PC-3 (cell line): ENCODE results near the gene DYNLRB2. TPM values are rescaled to one million over a fixed set of nuclear protein-coding genes. Genes with fewer than 3 reads are reported as not detected.

Experiments used
- ATAC-seq: fragments of 200-7000 bp; cut with Tn5 transposase; 2 replicates; pipeline ENCODE4 v1.9.1; 2020; ENCODE audit warnings: mild to moderate bottlenecking, moderate library complexity
- BruUV-seq: library from RNA; stranded (reverse); fragments of 400-500 nt; replicated peaks from 2 replicates; lab custom pipeline; 2021; lab: Mats Ljungman, UMichigan
- CTCF ChIA-PET: fragments of 300-600 bp; sonication (Branson Sonifier 250); formaldehyde crosslinking; loops from one replicate; lab custom pipeline; 2022; ENCODE audit warnings: antibody characterized with exemption; lab: Charles Lee
- POLR2A ChIA-PET: fragments of 300-600 bp; sonication (Branson Sonifier 250); formaldehyde crosslinking; loops from one replicate; lab custom pipeline; 2022; ENCODE audit warnings: antibody characterized with exemption; ENCODE audit not compliant: unreplicated experiment; lab: Charles Lee
- DNase-seq: peaks from one replicate; pipeline ENCODE4 v3.0.0-alpha.2; 2015
- H2AFZ ChIP-seq: fragments of 300-600 bp; sonication (generic); 2 replicates; pipeline ENCODE4 v1.6.0; 2016; ENCODE audit warnings: antibody characterized with exemption, low read length
- H3F3A ChIP-seq: fragments of 300-600 bp; sonication (generic); one replicate; pipeline ENCODE4 v1.6.0; 2017; ENCODE audit warnings: antibody characterized with exemption, low read length, control low read depth, mild to moderate bottlenecking; ENCODE audit not compliant: unreplicated experiment
- H3K27ac ChIP-seq: fragments of 300-600 bp; sonication (generic); 2 replicates; pipeline ENCODE4 v1.5.1; 2016; ENCODE audit warnings: mild to moderate bottlenecking, low read length
- H3K27me3 ChIP-seq: fragments of 300-600 bp; sonication (generic); 2 replicates; pipeline ENCODE4 v1.6.1; 2016; ENCODE audit warnings: low read length, mixed read lengths
- H3K36me3 ChIP-seq: fragments of 300-600 bp; sonication (generic); 2 replicates; pipeline ENCODE4 v1.6.1; 2016; ENCODE audit warnings: low read depth, mixed run types, low read length, mixed read lengths
- H3K4me1 ChIP-seq: fragments of 300-600 bp; sonication (generic); 2 replicates; pipeline ENCODE4 v1.5.1; 2016; ENCODE audit warnings: low read length; ENCODE audit not compliant: insufficient read depth
- H3K4me2 ChIP-seq: fragments of 300-600 bp; sonication (generic); 2 replicates; pipeline ENCODE4 v1.6.0; 2016; ENCODE audit warnings: low read length
- H3K4me3 ChIP-seq: fragments of 300-600 bp; sonication (generic); 2 replicates; pipeline ENCODE4 v1.5.1; 2016; ENCODE audit warnings: mild to moderate bottlenecking, low read length, mixed read lengths
- H3K79me2 ChIP-seq: fragments of 300-600 bp; sonication (generic); 2 replicates; pipeline ENCODE4 v1.6.1; 2017; ENCODE audit warnings: low read length, mixed read lengths
- H3K9ac ChIP-seq: fragments of 300-600 bp; sonication (generic); 2 replicates; pipeline ENCODE4 v1.6.0; 2016; ENCODE audit warnings: mild to moderate bottlenecking, low read length
- H3K9me2 ChIP-seq: fragments of 300-600 bp; sonication (generic); replicated peaks from 2 replicates; pipeline ENCODE4 v1.6.1; 2016; ENCODE audit warnings: mixed run types, low read length, mixed read lengths
- H3K9me3 ChIP-seq: fragments of 300-600 bp; sonication (generic); 2 replicates; pipeline ENCODE4 v1.6.1; 2016; ENCODE audit warnings: low read length, mixed read lengths
- H4K20me1 ChIP-seq: fragments of 300-600 bp; sonication (generic); 2 replicates; pipeline ENCODE4 v1.6.1; 2016; ENCODE audit warnings: low read length, mixed read lengths
- CTCF ChIP-seq: fragments of 300-600 bp; sonication (generic); conservative IDR thresholded peaks from 2 replicates; pipeline ENCODE4 v1.5.1; 2017; ENCODE audit warnings: antibody characterized with exemption, low read depth, mild to moderate bottlenecking, low read length
- EZH2 ChIP-seq: fragments of 300-600 bp; sonication (generic); IDR thresholded peaks from one replicate; pipeline ENCODE4 v1.6.1; 2017; ENCODE audit warnings: antibody characterized with exemption, mild to moderate bottlenecking, low read length; ENCODE audit not compliant: unreplicated experiment
- EZH2phosphoT487 ChIP-seq: fragments of 300-600 bp; sonication (generic); IDR thresholded peaks from 2 replicates; pipeline ENCODE4 v1.6.1; 2018; ENCODE audit warnings: mild to moderate bottlenecking, antibody characterized with exemption, low read length, borderline replicate concordance
- intact Hi-C: fragments of 100-400 bp; cut with micrococcal nuclease; formaldehyde crosslinking; loops from 2 replicates; pipeline ENCODE4 v1.9.0; 2023
- total RNA-seq: library from RNA; depleted of rRNA; stranded (reverse); fragments of >200 nt; gene quantifications from 2 replicates; pipeline ENCODE4 v1.2.3, GENCODE V29; 2014

DYNLRB2 gene
- total RNA-seq, 1 experiment from 2014 or later, result 1.3 TPM

DNA sequence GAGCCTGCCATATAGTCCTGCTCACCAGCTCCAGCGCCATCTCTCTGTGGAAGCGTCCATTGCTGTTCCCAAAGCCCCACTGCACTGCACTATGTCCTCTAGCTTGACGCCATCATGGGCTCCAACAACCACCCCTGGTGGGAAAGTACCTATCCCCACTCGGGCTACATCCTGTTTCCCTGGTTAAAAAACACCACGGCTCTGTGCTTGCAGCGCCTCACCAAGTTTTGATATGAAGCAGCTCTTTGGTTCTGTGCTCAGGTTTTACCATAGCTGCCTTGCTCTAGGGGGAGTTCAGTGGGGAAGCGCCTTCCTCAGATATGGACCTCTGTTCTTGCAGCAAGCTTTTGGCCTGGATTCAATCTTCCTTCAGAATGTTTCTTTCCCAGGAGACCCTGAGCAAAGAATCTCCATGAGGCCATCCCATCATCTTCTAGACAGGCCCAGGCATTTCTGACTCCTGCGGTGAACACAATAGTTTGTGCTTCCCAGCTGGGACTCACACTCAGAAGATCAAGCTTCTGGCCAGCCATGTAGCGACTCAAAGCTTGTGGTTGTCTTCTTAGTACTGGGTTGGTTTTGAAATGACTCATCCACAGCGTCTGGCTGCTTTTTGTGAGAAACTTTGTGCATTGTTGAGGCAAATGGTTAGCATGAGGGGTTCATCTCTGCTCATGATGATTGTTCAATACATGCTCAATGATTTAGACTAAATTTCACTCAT, 39.5 kb downstream of the DYNLRB2 start:
- H3K9me2 ChIP-seq, result no peaks in the 10 kb centered on the region
- H3F3A ChIP-seq, result no peaks in the 10 kb centered on the region
- no peaks in the 10 kb centered on the region for H3K9me3 ChIP-seq
- no peaks in the 10 kb centered on the region for H3K79me2 ChIP-seq
- POLR2A ChIA-PET, result interaction anchor here (0.5 kb wide), 1 partner anchor 240 kb away, joined by 3 read pairs; no protein-coding TSS in a partner anchor
- ATAC-seq (no peak), DNase-seq (peak; percentile 26)
- CTCF ChIA-PET, result no interaction called here
- H3K9ac ChIP-seq, result no peak overlapping the region
- H4K20me1 ChIP-seq, result no peaks in the 10 kb centered on the region
- no peak overlapping the region for H3K4me2 ChIP-seq
- no peak overlapping the region for H3K4me3 ChIP-seq
- BruUV-seq, result no TSS peak
- intact Hi-C loops, result no loop called here
- no peak overlapping the region for H2AFZ ChIP-seq
- H3K4me1 ChIP-seq, result peaks cover 14% of the 10 kb centered on the region; the same call in 1 of the 2 replicates
- no peak for TF ChIP-seq CTCF
- TF ChIP-seq EZH2phosphoT487, result no peak
- H3K36me3 ChIP-seq, result no peaks in the 10 kb centered on the region
- H3K27ac ChIP-seq, result no peak overlapping the region
- H3K27me3 ChIP-seq, result no peaks in the 10 kb centered on the region

GRCh38 chr16:80583466-80583865, 42.7 kb downstream of the DYNLRB2 start:
- no peaks in the 10 kb centered on the region for H3F3A ChIP-seq
- POLR2A ChIA-PET, result no interaction called here
- no peaks in the 10 kb centered on the region for H3K79me2 ChIP-seq
- intact Hi-C loops, result no loop called here
- CTCF ChIA-PET, result no interaction called here
- H4K20me1 ChIP-seq, result no peaks in the 10 kb centered on the region
- DNase-seq (peak; percentile 64), ATAC-seq (no peak)
- H3K27ac ChIP-seq, result peak overlapping the region; percentile 43; the same call in 1 of the 2 replicates
- no peak for TF ChIP-seq CTCF
- no peak for TF ChIP-seq EZH2
- H3K9me2 ChIP-seq, result no peaks in the 10 kb centered on the region
- H3K36me3 ChIP-seq, result no peaks in the 10 kb centered on the region
- H3K4me3 ChIP-seq, result no peak overlapping the region
- H3K27me3 ChIP-seq, result no peaks in the 10 kb centered on the region
- H3K9ac ChIP-seq, result no peak overlapping the region
- no peak overlapping the region for H3K4me2 ChIP-seq
- no peak overlapping the region for H2AFZ ChIP-seq
- peaks cover 14% of the 10 kb centered on the region; the same call in 1 of the 2 replicates for H3K4me1 ChIP-seq
- no peaks in the 10 kb centered on the region for H3K9me3 ChIP-seq
- no TSS peak for BruUV-seq

- Histone ChIP-seq H3K9me3 (no peaks in the 10 kb centered on the region), H3K9ac (no peak overlapping the region), H4K20me1 (no peaks in the 10 kb centered on the region), H3K36me3 (no peaks in the 10 kb centered on the region), H3K27ac (no peak overlapping the region), H3K79me2 (no peaks in the 10 kb centered on the region), H3K4me1 (peaks cover 14% of the 10 kb centered on the region; the same call in 1 of the 2 replicates), H3K27me3 (no peaks in the 10 kb centered on the region), H3K4me3 (no peak overlapping the region), H2AFZ (no peak overlapping the region), H3F3A (no peaks in the 10 kb centered on the region), H3K4me2 (no peak overlapping the region), H3K9me2 (no peaks in the 10 kb centered on the region)
- intact Hi-C loops, result no loop called here
- no peak for TF ChIP-seq EZH2phosphoT487
- TF ChIP-seq EZH2, result no peak
- no peak for TF ChIP-seq CTCF
- DNase-seq, result no peak
- ChIA-PET CTCF (no interaction called here), POLR2A (no interaction called here)
- BruUV-seq, result no TSS peak
- ATAC-seq, result no peak
Observed at GRCh38 chr16:80585764-80586163, 45.0 kb downstream of the DYNLRB2 start.
